Measurements from ENCODE around the gene ABL1. TPM values are rescaled to one million over a fixed set of nuclear protein-coding genes. Genes with fewer than 3 reads are reported as not detected.

Gene ABL1
- polyA plus RNA-seq, 1 experiment = 30.4 TPM

DNA sequence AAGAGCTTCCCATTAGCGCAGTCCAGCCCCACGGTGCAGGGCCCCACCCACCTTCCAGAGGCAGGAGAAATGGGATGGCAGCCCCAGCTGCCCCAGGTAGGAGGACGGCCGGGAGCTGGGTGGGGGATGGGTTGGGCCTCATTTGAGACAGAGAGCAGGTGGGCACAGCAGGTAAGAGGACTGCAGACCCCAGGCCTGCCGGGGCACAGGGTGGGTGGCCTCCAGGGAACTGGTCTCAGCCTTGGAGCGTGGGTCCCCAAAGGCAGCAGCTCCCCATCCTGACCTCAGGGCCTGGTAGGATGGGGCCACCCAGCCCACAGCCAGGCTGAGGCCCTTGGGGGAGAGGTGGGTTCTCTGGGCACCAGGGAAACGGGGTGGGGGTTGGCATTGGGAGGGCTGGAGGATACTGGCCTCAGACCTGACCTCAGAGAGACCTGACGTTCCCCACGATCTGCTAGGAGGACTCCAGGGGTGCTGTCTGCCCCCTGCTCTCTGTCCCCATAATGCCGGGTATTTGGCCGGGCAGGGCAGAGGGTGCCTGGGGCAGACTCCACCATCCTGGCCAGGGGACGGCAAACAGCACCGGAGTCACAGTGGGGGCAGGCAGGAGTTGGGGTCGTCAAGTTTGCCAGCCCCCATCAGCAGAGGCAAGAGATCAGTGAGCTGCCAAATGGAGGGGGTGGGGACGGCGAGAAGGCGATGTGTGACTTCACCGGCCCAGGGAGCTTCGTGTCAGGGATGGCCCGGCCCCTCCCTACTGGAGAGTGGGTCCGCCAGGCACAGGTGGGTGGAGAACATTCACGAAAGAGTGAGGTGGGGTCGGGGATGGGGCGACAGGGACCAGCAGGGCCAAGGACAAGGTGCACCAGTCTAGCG is 68.4 kb downstream of the ABL1 start:
- Histone ChIP-seq H3K36me3 (ENCODE audit: control insufficient read depth, insufficient read depth, low read length) (no peaks in the 10 kb centered on the region), H3K27me3 (ENCODE audit: control insufficient read depth, insufficient read depth, low read length) (peaks cover 2% of the 10 kb centered on the region; the same call in 1 of the 2 replicates), H3K4me3 (ENCODE audit: low read depth, low read length) (no peak overlapping the region)
- CTCF ChIA-PET = interaction anchor here (0.6 to 1.2 kb wide), 2 partner anchors 143 to 246 kb away, joined by 3 read pairs; no protein-coding TSS in a partner anchor
- DNase-seq (ENCODE audit: low read depth) = no peak
- POLR2A ChIA-PET = no interaction called here
- TF ChIP-seq, protein P1, sequence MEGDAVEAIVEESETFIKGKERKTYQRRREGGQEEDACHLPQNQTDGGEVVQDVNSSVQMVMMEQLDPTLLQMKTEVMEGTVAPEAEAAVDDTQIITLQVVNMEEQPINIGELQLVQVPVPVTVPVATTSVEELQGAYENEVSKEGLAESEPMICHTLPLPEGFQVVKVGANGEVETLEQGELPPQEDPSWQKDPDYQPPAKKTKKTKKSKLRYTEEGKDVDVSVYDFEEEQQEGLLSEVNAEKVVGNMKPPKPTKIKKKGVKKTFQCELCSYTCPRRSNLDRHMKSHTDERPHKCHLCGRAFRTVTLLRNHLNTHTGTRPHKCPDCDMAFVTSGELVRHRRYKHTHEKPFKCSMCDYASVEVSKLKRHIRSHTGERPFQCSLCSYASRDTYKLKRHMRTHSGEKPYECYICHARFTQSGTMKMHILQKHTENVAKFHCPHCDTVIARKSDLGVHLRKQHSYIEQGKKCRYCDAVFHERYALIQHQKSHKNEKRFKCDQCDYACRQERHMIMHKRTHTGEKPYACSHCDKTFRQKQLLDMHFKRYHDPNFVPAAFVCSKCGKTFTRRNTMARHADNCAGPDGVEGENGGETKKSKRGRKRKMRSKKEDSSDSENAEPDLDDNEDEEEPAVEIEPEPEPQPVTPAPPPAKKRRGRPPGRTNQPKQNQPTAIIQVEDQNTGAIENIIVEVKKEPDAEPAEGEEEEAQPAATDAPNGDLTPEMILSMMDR (IDR thresholded peaks at IDR 0.05; ENCODE audit: insufficient read depth, low read depth, low read length) = no peak

DNA sequence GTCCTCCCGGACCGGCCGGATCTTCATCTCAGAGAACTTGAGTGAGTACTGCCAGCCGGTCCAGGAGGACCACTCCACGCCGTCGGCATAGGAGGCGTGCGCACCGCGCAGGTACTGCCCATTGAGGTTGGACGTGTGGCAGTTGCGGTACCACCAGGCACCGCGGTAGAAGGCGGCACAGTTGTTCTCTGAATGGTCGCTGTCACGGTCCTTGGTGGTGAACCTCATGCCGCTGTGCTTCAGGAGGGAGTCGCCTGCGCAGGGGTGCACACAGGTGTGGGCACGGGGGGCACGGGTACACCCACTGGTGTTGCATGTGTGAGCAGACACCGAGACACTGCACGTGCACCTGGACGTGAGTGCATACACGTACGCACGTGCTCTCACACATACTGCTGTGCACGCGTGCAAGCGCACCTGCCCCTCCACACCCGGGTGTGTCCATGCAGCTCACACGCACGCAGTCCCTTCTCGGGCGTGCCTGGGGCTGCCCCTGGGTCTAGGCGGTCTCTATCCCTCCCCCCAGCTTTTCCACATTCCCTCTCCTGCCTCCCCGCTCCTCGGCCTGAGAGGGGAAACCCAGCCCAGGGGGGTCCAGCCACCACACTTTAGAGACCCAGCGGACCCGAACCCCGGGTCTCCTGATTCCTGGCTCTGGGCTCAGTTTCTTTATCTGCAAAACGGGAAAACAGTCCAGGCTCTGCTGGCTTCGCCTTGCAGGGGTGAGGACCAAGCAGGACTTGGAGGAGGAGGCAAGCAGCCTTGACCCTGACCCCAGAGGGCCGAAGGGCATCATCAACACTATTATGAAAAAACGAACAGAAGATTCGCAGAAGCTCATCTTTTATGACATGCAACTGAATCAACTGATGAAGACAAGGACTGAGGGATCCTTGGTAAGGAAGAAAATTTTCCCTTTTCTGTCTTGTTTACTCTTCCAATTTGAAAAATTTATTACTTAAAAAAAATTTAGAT is 69.3 kb downstream of the ABL1 start:
- H3K4me3 ChIP-seq (ENCODE audit: low read depth, low read length) = no peak overlapping the region
- peaks cover 2% of the 10 kb centered on the region; the same call in 1 of the 2 replicates for H3K27me3 ChIP-seq (ENCODE audit: control insufficient read depth, insufficient read depth, low read length)
- ChIA-PET POLR2A (no interaction called here), CTCF (interaction anchor here (1.2 kb wide), 1 partner anchor 142 kb away, joined by 3 read pairs; no protein-coding TSS in a partner anchor)
- no peaks in the 10 kb centered on the region for H3K36me3 ChIP-seq (ENCODE audit: control insufficient read depth, insufficient read depth, low read length)
- no peak for DNase-seq (ENCODE audit: low read depth)
- TF ChIP-seq, protein P1 (IDR thresholded peaks at IDR 0.05; ENCODE audit: insufficient read depth, low read depth, low read length) = no peak

DNA sequence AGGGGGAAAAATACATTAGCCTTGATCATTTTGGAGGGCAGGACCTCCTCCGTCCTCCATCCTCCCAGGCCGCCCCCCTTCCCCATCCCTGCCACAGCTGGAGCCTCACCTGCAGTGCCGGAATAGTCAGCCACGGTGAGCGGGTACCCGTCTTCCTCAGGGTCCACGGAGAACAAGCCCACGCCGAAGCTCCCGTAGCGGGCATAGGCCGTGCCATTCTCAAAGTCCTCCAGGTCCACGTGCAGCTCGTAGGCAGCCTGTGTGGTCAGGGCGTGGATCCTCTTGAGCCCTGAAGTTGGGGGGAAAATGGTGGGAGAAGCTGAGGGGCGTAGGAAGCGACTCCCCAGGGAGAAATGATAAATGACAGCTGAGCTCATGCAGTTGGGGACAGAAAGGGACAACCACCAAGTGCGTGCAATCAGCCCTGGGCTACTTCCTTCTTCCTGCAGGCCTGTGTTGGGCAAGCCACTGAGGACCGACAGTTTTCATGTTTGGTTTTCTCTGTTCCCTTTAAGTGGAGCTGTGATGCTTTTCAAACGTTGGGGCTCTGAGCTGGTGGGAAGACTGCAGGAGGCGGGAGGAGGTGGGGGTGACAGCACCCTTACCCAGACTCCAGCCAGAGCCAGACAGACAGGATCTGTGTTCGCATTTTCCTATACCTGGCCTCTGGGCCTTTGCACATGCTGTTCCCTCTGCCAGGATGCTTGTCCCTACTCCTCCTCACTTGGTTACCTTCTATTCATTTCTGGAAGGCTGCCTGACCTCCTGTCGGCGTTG is 70.3 kb downstream of the ABL1 start:
- CTCF ChIA-PET = interaction anchor here (0.6 kb wide), 1 partner anchor 204 kb away, joined by 3 read pairs; no protein-coding TSS in a partner anchor
- POLR2A ChIA-PET = no interaction called here
- TF ChIP-seq, protein P1 (IDR thresholded peaks at IDR 0.05; ENCODE audit: insufficient read depth, low read depth, low read length) = no peak

DNA sequence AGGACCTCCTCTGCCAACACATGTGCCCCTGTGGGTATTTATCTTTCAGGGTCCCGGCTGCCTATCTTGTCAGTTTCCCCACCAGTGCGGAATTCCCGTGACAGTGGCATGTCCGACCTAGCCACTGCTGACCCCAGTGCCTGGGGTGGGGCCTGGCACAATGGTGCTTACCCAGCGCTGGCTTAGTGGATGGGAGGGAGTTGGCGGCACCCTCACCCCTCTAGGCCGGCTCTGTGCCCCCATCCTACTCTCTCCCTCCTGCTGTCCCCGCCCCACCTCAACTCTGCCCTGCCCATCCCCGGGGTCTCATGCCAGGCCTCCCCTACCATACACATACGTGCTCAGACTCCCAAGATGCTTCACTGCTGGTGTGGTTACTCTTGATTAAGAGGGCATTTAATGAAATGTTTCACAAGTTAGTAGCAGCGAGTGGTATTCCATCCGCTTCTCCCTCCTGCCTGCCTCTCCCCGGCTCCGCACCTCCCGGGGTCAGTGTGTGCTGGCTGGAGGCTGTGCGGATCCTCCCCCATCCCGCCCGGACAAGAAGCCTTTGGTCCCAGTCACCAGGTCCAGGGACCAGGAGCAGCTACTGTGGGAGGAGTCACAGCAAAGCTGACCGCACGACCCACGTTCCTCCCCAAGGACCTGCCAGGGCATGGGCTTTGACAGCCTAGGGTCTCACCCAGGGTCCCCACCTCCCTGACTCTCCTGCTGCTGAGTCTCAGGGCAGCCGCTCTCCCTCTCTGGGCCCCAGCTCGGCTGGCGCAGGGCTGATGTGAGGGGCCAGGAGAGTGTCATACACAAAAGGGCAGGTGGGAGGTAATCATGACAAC is 71.1 kb downstream of the ABL1 start:
- DNase-seq (ENCODE audit: low read depth) = no peak
- Histone ChIP-seq H3K36me3 (ENCODE audit: control insufficient read depth, insufficient read depth, low read length) (no peaks in the 10 kb centered on the region), H3K4me3 (ENCODE audit: low read depth, low read length) (no peak overlapping the region), H3K27me3 (ENCODE audit: control insufficient read depth, insufficient read depth, low read length) (no peaks in the 10 kb centered on the region)
- TF ChIP-seq, protein P1 (IDR thresholded peaks at IDR 0.05; ENCODE audit: insufficient read depth, low read depth, low read length) = no peak
- CTCF ChIA-PET = interaction anchor here (0.6 to 1.5 kb wide), 2 partner anchors 92 to 205 kb away, joined by 3 read pairs; no protein-coding TSS in a partner anchor
- POLR2A ChIA-PET = no interaction called here

More for the DNA sequence above, 70.3 kb downstream of the ABL1 start:
- Histone ChIP-seq H3K27me3 (ENCODE audit: control insufficient read depth, insufficient read depth, low read length) (peaks cover 2% of the 10 kb centered on the region; the same call in 1 of the 2 replicates), H3K36me3 (ENCODE audit: control insufficient read depth, insufficient read depth, low read length) (no peaks in the 10 kb centered on the region), H3K4me3 (ENCODE audit: low read depth, low read length) (no peak overlapping the region)
- DNase-seq (ENCODE audit: low read depth) = no peak

Data from BJ (cell line).